ENCODE measurements around the gene ZNF428. TPM values are rescaled to one million over a fixed set of nuclear protein-coding genes. Genes with fewer than 3 reads are reported as not detected.

Gene ZNF428
- total and polyA plus RNA-seq, 5 experiments from 2014 or later: 16.5 to 31.6 (median 20.6) TPM

DNA sequence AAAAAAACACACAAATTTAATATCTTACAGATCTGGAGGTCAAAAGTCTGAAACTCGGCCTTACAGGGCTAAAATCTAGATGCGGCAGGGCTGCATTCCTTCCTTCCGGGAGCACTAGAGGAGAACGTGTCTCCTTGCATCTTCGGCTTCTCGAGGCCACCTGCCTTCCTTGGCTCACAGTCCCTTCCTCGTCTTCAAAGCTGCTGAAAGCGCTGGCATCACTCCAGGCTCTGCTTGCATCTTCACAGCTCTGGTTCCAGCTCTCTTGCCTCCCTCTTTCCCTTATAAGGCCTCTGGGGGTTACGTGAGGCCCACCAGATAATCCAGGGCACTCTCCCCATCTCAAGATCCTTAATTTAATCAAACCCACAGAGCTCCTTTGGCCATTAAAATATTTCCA, 54.6 kb downstream of the ZNF428 start:
- POLR2A ChIA-PET: interaction anchor here (0.9 to 7.6 kb wide), 2 partner anchors 15 to 31 kb away, joined by 4 to 35 read pairs; partner anchors contain the start of genes IRGQ and ZNF576
- Mint-ChIP-seq H3K9me3 (peaks cover 0 to 1% (median 0%) of the 10 kb centered on the region in 9 donors), H3K36me3 (peaks cover 0 to 21% (median 0%) of the 10 kb centered on the region in 3 donors), H3K27me3 (no peaks in the 10 kb centered on the region), H3K4me1 (peaks cover 35 to 67% (median 64%) of the 10 kb centered on the region in 4 donors), H3K27ac (peak overlapping the region; percentile 87 to 98 (median 94)), H3K4me3 (peak overlapping the region in 6 of 10 donors; percentile 29 to 62 (median 46))
- no peak for ATAC-seq
- peak in 3 of 10 donors; percentile 10 to 19 (median 15) for DNase-seq

DNA sequence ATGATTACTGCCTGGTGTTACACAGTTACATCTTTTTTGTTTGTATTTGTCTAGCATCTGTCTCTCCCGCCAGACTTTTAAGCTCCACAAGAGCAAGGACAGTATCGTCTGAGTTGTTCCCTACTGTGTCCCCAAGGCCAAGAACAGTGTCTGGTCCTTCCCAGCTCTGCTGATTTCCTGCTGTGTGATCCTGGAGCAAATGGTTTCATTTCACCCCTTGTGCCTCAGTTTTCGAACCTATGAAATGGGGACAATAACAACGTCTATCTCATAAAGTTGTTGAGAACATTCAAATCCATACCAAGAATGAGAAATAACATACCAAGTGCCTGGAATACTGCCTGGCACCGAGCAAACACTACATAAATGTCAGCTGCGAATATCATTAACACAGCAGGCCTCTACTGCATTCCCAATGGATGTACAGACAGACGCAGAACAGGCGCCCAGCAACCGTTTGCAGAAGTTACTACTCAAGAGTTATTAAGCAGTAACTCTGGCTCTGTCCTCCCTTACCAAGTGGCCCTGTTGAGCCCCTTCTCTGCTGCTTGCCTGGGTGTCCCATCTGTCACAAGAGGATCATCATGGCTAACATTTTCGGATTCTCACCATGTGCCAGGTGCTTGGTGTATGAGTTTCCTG, 55.5 kb downstream of the ZNF428 start:
- ATAC-seq: no peak
- POLR2A ChIA-PET: interaction anchor here (0.7 to 7.6 kb wide), 4 partner anchors 11 to 32 kb away, joined by 3 to 35 read pairs (median 4); partner anchors contain the start of genes IRGQ, XRCC1 and ZNF576
- no peaks in the 10 kb centered on the region for H3K27me3 Mint-ChIP-seq

DNA sequence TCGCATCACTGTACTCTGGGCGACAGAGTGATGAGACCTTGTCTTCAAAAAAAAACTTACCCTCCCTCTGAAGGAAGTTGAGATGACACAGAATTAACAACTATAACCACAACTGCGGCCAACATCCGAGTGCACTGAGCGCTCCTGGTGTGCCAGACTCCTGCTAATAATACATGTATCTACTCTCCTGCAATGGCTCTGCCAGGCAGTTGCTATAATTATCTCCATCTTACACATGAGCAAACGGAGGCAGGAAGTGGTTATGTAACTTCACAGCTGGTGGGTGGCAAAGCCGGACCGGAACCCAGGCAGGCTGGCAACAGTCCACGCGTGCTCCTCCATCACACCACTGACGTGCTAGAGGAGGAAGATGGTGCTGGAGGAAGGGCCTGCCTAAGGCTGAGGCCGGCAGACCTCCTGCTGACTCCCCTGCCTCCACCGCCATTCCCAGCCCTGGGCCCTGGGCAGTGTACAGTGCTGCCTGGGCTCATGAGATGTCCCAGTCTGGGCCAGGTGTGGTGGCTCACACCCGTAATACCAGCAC, 56.7 kb downstream of the ZNF428 start:
- H3K27me3 Mint-ChIP-seq: no peaks in the 10 kb centered on the region
- peak overlapping the region; percentile 75 to 91 (median 84) for H3K4me3 Mint-ChIP-seq
- ATAC-seq: peak; percentile 84 to 92
- peaks cover 35 to 68% (median 67%) of the 10 kb centered on the region in 4 donors for H3K4me1 Mint-ChIP-seq
- POLR2A ChIA-PET: interaction anchor here (0.5 to 7.6 kb wide), 8 partner anchors 11 to 103 kb away, joined by 3 to 35 read pairs (median 3); partner anchors contain the start of genes IRGQ, PINLYP, XRCC1 and ZNF576
- peak; percentile 38 to 93 (median 76) for DNase-seq
- H3K36me3 Mint-ChIP-seq: peaks cover 0 to 33% (median under 1%) of the 10 kb centered on the region in 3 donors
- H3K27ac Mint-ChIP-seq: peak overlapping the region; percentile 91 to 98 (median 96)
- H3K9me3 Mint-ChIP-seq: peaks cover 0 to 1% (median 0%) of the 10 kb centered on the region in 9 donors

More for the DNA sequence above, 55.5 kb downstream of the ZNF428 start:
- Mint-ChIP-seq H3K27ac (peak overlapping the region; percentile 91 to 98 (median 96)), H3K36me3 (peaks cover 0 to 27% (median 0%) of the 10 kb centered on the region in 3 donors), H3K4me3 (peak overlapping the region; percentile 3 to 91 (median 66)), H3K9me3 (peaks cover 0 to 1% (median 0%) of the 10 kb centered on the region in 9 donors), H3K4me1 (peaks cover 35 to 68% (median 66%) of the 10 kb centered on the region in 4 donors)
- no peak for DNase-seq

DNA sequence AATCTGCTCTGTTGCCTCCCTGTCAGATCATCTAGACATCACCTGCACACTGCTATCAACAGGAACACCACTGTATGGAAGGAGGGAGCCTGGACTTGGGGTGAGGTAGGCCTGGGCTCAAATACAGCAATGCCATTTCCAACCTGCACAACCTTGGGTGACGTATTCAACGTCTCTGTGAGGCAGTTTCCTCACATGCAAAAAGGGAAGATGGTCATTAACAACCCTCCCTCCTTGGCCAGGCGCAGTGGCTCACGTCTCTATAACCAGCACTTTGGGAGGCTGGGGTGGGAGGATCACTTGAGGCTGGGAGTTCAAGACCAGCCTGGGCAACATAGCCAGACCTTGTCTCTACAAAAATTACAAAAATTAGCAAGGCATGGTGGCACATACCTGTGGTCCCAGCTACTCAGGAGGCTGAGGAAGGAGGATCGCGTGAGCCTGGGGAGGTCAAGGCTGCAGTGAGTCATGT, 57.2 kb downstream of the ZNF428 start:
- POLR2A ChIA-PET: interaction anchor here (0.6 to 7.6 kb wide), 8 partner anchors 12 to 102 kb away, joined by 3 to 35 read pairs (median 4); partner anchors contain the start of genes IRGQ, PINLYP, XRCC1 and ZNF576
- Mint-ChIP-seq H3K27me3 (no peaks in the 10 kb centered on the region), H3K27ac (peak overlapping the region; percentile 91 to 98 (median 96)), H3K4me1 (peaks cover 35 to 69% (median 67%) of the 10 kb centered on the region in 4 donors), H3K36me3 (peaks cover 0 to 35% (median 1%) of the 10 kb centered on the region in 3 donors), H3K4me3 (peak overlapping the region; percentile 75 to 91 (median 84)), H3K9me3 (peaks cover 0 to 1% (median 0%) of the 10 kb centered on the region in 9 donors)
- ATAC-seq (peak; percentile 6 to 8), DNase-seq (peak in 2 of 10 donors; percentile 5 to 15)

GRCh38 chr19:43561139-43561970, 58.1 kb downstream of the ZNF428 start:
- DNase-seq (no peak), ATAC-seq (no peak)
- H3K9me3 Mint-ChIP-seq: peaks cover 0 to 1% (median 0%) of the 10 kb centered on the region in 9 donors
- H3K4me3 Mint-ChIP-seq: peak overlapping the region; percentile 39 to 91 (median 84)
- H3K27me3 Mint-ChIP-seq: no peaks in the 10 kb centered on the region
- H3K27ac Mint-ChIP-seq: peak overlapping the region; percentile 91 to 98 (median 96)
- POLR2A ChIA-PET: interaction anchor here (0.6 to 7.6 kb wide), 5 partner anchors 14 to 56 kb away, joined by 4 to 35 read pairs (median 8); partner anchors contain the start of genes IRGQ, PINLYP, XRCC1 and ZNF576
- peaks cover 0 to 39% (median 1%) of the 10 kb centered on the region in 3 donors for H3K36me3 Mint-ChIP-seq
- H3K4me1 Mint-ChIP-seq: peaks cover 33 to 67% (median 62%) of the 10 kb centered on the region in 4 donors

DNA sequence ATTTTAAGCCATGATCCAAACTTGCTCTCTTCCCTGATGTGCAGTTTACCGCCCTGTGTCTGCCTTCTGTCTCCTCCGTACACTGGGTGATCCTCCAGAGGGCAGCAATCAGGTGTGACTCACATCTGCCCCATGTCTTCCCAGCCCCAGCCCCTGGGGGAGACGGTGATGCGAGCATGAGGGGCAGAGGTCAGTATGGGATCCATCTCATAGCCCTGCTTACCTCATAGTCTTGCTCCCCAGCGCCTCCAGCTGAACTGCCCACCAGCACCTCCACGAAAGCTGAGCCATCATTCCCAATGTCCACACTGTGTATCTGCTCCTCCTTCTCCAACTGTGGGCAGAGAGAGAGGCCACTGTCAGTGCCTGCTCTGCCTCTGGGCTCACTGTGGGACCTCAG, 58.7 kb downstream of the ZNF428 start:
- Mint-ChIP-seq H3K27me3 (no peaks in the 10 kb centered on the region), H3K27ac (peak overlapping the region; percentile 91 to 98 (median 96)), H3K4me1 (peaks cover 33 to 65% (median 63%) of the 10 kb centered on the region in 4 donors), H3K36me3 (peaks cover 0 to 45% (median 1%) of the 10 kb centered on the region in 3 donors), H3K9me3 (peaks cover 0 to 1% (median 0%) of the 10 kb centered on the region in 9 donors), H3K4me3 (peak overlapping the region; percentile 7 to 91 (median 82))
- ATAC-seq (no peak), DNase-seq (peak in 2 of 10 donors; percentile 9 to 65)
- POLR2A ChIA-PET: interaction anchor here (1.4 to 7.6 kb wide), 3 partner anchors 15 to 35 kb away, joined by 3 to 35 read pairs (median 9); partner anchors contain the start of genes IRGQ, PINLYP, XRCC1 and ZNF576

Other genes starting within 250 kb of the ZNF428 start
- gene TEX101, start 204.7 kb downstream of the ZNF428 start, total RNA-seq: not detected
- not detected for gene TEX101, start 204.7 kb downstream of the ZNF428 start, polyA plus RNA-seq
- 1 to 10 TPM; 5.4 to 6.1 TPM for gene LYPD3, start 154.0 kb downstream of the ZNF428 start, total RNA-seq
- gene LYPD3, start 154.0 kb downstream of the ZNF428 start, polyA plus RNA-seq: 1 to 10 TPM; 6.2 to 9.3 (median 8.3) TPM
- gene PHLDB3, start 114.9 kb downstream of the ZNF428 start, total RNA-seq: 10 to 100 TPM; 46.0 to 48.6 TPM
- gene PHLDB3, start 114.9 kb downstream of the ZNF428 start, polyA plus RNA-seq: 1 to 10 TPM; 3.5 to 7.2 (median 4.5) TPM
- 10 to 100 TPM; 23.9 to 24.8 TPM for gene ETHE1, start 92.4 kb downstream of the ZNF428 start, total RNA-seq
- gene ETHE1, start 92.4 kb downstream of the ZNF428 start, polyA plus RNA-seq: 10 to 100 TPM; 62.0 to 78.7 (median 64.5) TPM
- gene ZNF575, start 86.4 kb downstream of the ZNF428 start, total RNA-seq: 1 to 10 TPM; 5.1 to 5.3 TPM
- 1 to 10 TPM; 1.7 to 4.1 (median 3.0) TPM for gene ZNF575, start 86.4 kb downstream of the ZNF428 start, polyA plus RNA-seq
- 10 to 100 TPM; 38.2 to 39.0 TPM for gene XRCC1, start 44.1 kb downstream of the ZNF428 start, total RNA-seq
- 10 to 100 TPM; 16.8 to 34.6 (median 33.7) TPM for gene XRCC1, start 44.1 kb downstream of the ZNF428 start, polyA plus RNA-seq
- 1 to 10 TPM; 2.5 to 2.7 TPM for gene PINLYP, start 43.8 kb downstream of the ZNF428 start, total RNA-seq
- gene PINLYP, start 43.8 kb downstream of the ZNF428 start, polyA plus RNA-seq: 1 to 10 TPM in 2 of 3 donors, under 1 TPM in 1; 0.68 to 2.3 (median 1.7) TPM
- gene IRGQ, start 23.5 kb downstream of the ZNF428 start, total RNA-seq: 10 to 100 TPM; 14.9 to 15.7 TPM
- gene IRGQ, start 23.5 kb downstream of the ZNF428 start, polyA plus RNA-seq: 1 to 10 TPM in 1 of 3 donors, under 1 TPM in 2; 0.37 to 1.1 (median 0.82) TPM
- 10 to 100 TPM; 17.1 to 17.8 TPM for gene ZNF576, start 23.0 kb downstream of the ZNF428 start, total RNA-seq
- 10 to 100 TPM in 1 of 3 donors, 1 to 10 TPM in 2; 6.2 to 10.4 (median 9.3) TPM for gene ZNF576, start 23.0 kb downstream of the ZNF428 start, polyA plus RNA-seq
- 1 to 10 TPM; 1.4 TPM for gene SRRM5, start 7.5 kb downstream of the ZNF428 start, total RNA-seq
- gene SRRM5, start 7.5 kb downstream of the ZNF428 start, polyA plus RNA-seq: under 1 TPM in 2 of 3 donors, not detected in 1; 0.08 to 0.94 TPM
- gene CADM4, start 20.2 kb upstream of the ZNF428 start, total RNA-seq: under 1 TPM; 0.39 to 0.63 TPM
- gene CADM4, start 20.2 kb upstream of the ZNF428 start, polyA plus RNA-seq: not detected
- 1 to 10 TPM; 1.3 to 1.7 TPM for gene PLAUR, start 50.5 kb upstream of the ZNF428 start, total RNA-seq
- 1 to 10 TPM in 1 of 3 donors, under 1 TPM in 1, not detected in 1; 0.71 to 1.6 TPM for gene PLAUR, start 50.5 kb upstream of the ZNF428 start, polyA plus RNA-seq
- not detected for gene IRGC, start 96.4 kb upstream of the ZNF428 start, total RNA-seq
- not detected for gene IRGC, start 96.4 kb upstream of the ZNF428 start, polyA plus RNA-seq
- gene SMG9, start 135.3 kb upstream of the ZNF428 start, total RNA-seq: 10 to 100 TPM; 48.9 to 51.9 TPM
- 1 to 10 TPM; 3.4 to 8.3 (median 8.3) TPM for gene SMG9, start 135.3 kb upstream of the ZNF428 start, polyA plus RNA-seq
- 100 to 1,000 TPM in 1 of 2 experiments, 10 to 100 TPM in 1; 92.9 to 103 TPM for gene KCNN4, start 161.3 kb upstream of the ZNF428 start, total RNA-seq
- gene KCNN4, start 161.3 kb upstream of the ZNF428 start, polyA plus RNA-seq: 10 to 100 TPM in 2 of 3 donors, 1 to 10 TPM in 1; 7.6 to 28.6 (median 11.7) TPM
- gene LYPD5, start 182.8 kb upstream of the ZNF428 start, total RNA-seq: under 1 TPM; 0.60 to 0.69 TPM
- gene LYPD5, start 182.8 kb upstream of the ZNF428 start, polyA plus RNA-seq: under 1 TPM in 2 of 3 donors, not detected in 1; 0.07 to 0.72 TPM
- gene ZNF283, start 207.7 kb upstream of the ZNF428 start, total RNA-seq: 10 to 100 TPM; 24.2 to 25.8 TPM
- 1 to 10 TPM; 3.3 to 4.3 (median 3.7) TPM for gene ZNF283, start 207.7 kb upstream of the ZNF428 start, polyA plus RNA-seq